SIG-M5 (cell line): ENCODE data around the gene ART1.
"Not testable (repeated sequence)": the region's sequence is repeated elsewhere in the genome, so short reads cannot be mapped to it uniquely, and the experiment has no call there.

Source experiments
- DNase-seq: peaks from one replicate; lab custom pipeline; 2025; lab: John Stamatoyannopoulos, UW

The ART1 gene, protein sequence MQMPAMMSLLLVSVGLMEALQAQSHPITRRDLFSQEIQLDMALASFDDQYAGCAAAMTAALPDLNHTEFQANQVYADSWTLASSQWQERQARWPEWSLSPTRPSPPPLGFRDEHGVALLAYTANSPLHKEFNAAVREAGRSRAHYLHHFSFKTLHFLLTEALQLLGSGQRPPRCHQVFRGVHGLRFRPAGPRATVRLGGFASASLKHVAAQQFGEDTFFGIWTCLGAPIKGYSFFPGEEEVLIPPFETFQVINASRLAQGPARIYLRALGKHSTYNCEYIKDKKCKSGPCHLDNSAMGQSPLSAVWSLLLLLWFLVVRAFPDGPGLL

DNA sequence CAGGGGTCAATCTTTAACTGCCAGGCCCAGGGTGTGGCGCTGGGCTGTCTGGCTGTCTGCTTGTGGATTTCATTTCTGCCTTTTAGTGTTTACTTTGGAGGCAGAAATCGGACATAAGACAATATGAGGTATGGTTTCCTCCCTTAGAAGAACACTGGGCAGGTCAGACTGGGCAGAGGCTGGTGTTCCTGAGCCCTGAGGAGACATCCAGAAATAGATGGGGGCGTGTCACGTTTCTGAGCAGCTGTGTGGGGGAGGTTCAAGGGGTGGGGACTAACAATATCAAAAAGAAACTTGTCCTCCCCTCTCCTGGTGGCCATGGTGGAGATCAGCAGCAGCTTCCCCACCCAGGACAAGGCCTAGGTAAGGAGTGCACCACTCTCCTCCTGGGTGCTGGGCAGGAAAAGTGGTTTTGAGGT lies at the start of gene ART1:
ART1 (plus strand) TSS at position 312 of the 419 bp plus-strand sequence. CDS start 14,086 bp downstream, outside the sequence.
- no peak for DNase-seq

DNA sequence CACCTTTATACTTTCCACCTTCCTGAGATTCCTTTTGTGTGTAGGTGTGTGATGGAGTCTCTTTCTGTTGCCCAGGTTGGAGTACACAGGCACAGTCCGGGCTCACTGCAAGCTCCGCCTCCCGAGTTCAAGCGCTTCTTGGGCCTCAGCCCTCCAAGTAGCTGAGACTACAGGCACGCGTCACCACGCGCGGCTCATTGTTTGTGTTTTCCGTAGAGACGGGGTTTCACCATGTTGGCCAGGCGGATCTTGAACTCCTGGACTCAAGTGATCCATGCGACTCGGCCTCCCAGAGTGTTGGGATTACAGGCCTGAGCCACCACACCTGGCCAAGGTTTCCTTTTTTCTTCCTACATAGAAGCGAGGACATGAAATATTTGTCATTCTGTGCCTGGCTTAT lies 47.2 kb upstream of the ART1 start:
- DNase-seq, result not testable (repeated sequence)

DNA sequence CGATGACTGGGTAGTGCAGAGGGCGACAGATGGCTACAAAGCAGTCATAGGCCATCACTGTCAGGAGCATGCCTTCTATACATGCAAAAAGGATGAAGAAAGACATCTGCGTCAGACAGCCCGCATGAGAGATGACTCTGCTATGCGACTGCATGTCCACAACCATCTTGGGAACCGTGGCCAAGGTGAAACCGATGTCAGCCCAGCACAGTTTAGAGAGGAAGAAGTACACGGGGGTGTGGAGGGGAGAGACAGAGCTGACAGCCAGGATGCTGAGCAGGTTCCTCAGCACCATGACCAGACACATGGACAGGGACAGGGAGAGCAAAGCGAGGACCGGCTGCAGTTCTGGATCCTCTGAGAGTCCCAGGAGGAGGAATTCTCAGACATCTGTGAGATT lies 44.7 kb upstream of the ART1 start:
- DNase-seq, result not testable (repeated sequence)

DNA sequence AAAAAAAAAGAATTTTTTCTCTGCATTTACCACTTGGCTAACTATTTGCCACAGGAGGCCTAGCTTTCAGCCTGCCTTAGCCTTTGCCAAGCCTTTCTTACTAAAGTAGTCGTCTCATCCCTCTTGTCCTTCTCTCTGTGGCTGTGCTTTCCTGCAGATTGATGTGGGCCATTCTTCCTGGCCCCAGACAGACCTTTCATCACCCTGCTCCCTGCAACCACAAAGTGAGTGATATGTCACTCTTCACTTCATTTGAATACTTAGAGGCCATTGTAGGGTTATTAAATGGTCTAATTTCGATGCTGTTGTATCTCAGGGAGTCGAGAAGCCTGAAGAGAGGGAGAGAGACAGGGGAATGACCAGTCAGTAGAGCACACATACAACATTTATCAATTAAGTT lies 40.8 kb upstream of the ART1 start:
- no peak for DNase-seq

DNA sequence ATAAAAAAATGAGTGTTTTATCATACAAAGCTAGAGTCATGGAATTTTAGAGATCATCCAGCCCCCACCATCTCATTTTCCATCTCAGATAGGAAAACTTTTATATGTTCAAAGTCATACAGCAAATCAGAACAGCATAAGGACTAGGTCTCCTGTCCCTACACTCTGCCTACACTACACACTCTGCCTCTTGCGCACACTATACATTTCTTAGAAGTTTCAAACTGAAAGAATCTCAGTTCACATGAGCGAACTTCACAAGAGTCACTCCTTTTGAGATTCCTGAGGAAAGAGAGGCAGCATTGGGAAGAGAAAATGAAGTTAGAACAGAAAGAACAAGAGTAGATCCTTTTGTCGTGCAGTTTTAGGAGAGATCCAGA lies 39.7 kb upstream of the ART1 start:
- no peak for DNase-seq

DNA sequence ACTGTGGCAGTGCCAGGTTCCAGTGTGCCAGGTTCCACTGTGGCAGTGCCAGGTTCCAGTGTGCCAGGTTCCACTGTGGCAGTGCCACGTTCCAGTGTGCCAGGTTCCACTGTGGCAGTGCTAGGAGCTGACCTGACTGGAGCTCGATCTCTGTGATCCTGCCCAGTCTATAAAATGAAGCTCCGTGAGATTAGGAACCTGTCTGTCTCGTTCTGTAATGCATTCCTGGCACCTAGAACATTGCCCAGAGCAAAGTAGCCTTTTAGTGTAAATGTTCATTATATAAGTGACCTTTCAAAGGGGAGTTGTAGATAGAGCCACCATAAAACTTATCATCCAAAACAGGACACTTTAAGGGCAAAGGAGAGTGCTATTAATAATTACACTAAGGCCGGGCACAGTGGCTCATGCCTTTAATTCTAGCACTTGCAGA lies 39.1 kb upstream of the ART1 start:
- no peak for DNase-seq

DNA sequence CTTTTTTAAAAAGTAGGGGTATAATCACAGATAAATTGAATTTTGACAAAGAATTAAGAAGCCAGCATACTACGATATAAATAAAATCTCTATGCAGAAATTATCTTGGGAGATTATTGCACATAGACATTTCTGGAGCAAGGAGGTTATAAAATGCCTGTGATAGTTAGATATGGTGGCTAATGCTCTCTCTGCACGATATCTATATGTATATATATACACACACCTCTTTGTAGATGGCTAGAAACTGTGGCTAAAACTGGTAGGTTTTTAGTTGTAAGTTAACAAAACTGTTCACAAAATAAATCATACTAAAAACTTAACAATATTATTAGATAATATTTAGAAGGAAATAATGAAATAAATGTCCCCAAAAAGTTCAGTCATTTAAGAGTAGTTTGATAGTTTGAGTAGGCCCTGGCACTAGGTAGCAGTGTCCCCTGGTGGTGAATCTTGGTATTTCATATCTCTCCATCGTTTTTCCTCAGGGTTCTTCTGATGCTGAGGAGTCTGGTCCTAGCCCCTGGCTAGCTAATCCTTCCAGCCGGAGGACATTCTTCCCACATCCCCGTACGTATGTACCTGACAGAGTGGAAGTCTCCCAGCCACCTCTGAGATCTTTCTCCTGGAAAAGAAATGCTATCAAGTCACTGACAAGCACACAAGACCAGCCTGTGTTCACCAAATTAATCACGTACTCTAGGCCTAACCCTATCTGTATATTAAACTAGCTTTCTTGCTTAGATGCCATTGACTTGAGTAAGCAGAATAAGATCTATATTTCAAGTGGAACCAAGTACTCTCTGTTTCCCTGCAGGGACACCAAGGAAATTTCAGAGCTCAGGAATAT lies 35.3 kb upstream of the ART1 start:
- no peak for DNase-seq

DNA sequence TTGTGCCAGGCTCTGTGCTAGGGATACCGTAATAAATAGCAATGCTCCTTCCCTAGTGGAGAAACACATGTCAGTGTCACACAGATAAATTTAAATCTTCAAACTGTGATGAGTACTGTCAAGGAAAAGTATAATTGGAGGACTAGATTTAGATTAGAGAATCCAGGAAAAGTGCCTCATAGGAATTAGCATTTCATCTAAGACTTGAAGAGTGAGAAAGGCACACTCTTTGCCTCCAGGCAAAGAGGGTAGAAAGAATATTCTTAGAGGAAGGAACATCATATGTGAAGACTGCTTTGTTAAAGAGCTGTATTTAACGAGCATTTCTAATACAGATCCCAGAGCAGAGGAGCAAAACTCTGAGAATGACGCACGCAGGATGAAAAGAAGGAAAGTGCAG lies 34.1 kb upstream of the ART1 start:
- DNase-seq, result no peak

DNA sequence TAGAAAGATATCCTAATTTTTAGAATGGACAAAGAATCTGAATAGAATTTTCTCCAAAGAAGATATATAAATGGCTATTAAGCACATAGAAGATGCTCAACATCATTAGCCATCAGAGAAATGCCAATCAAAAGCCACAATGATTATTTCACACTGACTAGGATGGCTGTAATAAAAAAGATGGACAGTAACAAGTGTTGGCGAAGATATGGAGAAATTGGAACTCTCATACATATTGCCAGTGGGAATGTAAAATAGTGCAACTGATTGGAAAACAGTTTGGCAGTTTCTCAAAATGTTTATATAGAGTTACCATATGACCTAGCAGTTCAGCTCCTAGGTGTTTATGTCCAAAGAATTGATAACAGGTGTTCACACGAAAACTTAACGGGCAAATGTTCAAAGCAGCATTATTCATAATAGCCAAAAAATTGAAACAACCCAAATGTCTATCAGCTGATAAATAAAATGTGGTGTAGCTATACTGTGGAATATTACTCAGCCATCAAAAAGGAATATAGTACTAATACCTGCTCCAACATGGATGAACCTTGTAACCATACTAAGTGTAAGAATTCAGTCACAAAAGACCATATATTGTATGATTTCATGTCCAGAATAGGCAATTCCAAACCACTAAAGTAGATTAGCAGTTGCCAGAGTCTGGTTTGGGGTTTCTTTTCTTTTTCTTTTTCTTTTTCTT lies 32.8 kb upstream of the ART1 start:
- no peak for DNase-seq

DNA sequence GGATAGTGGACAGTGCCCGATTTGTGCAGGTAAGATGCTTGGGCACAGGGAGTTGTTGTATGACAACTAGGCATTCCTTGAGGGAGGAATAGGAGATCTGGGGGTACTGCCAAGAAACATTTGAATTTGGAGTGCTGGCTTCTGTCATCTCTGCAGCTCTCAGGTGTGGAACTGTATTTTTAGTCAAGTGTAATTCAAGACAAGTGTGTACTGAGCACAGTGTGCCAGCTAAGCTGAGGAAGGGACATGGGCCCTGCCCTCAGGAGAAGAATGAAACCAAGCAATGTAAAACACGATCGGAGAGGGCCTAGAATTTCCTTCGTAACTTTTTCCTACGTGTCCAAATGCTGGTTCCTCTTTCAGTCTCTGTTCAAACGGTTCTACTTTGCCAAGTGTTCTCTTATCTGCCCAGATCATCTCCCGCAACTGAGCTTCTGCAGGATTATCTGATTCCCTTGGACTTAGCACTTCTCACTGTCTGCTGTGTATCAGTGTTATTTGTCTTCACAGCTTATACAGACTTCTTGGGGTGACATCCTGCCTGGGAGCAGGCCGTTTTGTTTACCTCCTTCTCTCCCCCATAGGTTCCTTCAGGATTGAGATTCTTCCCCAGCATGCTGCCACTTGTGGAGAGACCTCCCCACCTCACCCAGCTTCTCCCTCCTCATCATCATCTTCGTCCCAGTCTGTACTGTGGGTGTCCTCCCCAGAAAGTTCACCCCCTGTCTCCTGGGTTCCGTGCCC lies 30.8 kb upstream of the ART1 start:
- peak; percentile 7 for DNase-seq

DNA sequence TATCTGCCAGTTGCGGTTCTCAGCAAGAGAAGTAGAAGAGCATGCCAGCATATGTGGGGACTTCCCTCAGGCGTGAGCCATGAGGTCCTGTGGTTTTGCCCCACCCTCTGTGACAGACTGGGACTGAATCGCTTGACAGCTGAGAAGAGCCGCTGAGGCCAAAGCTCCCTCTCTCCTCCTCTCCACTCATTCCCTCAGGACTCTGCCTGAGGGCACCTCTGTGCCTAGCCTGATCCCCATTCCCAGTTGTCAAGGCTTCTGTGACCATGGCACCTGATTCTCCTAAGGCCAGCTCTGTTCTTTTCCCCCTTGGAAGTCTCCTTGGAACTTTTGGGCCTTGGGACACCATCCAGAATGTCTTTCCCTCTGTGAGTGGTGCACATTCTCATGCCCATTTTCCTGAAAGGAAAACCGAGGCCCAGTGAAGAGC lies 30.2 kb upstream of the ART1 start:
- no peak for DNase-seq

DNA sequence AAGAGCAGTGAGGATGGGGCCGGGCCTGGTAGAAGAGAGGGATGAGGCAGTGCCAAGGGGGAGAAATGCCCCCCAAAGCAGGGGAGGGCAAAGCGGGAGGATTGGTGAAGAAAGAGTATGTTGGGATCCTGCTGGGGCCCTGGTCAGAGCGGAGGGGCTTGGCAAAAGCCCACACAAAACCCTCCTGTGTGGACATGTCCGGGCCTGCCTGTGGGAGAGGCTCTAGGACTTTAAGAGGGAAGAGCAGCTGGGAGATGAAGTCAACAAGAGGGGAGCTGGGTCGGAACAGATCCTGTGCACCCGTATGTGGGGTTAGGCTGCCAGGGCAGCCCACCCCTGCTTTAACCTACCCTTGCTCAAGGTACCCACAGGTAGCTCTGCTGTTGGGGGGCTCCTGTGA lies 28.9 kb upstream of the ART1 start:
- no peak for DNase-seq

DNA sequence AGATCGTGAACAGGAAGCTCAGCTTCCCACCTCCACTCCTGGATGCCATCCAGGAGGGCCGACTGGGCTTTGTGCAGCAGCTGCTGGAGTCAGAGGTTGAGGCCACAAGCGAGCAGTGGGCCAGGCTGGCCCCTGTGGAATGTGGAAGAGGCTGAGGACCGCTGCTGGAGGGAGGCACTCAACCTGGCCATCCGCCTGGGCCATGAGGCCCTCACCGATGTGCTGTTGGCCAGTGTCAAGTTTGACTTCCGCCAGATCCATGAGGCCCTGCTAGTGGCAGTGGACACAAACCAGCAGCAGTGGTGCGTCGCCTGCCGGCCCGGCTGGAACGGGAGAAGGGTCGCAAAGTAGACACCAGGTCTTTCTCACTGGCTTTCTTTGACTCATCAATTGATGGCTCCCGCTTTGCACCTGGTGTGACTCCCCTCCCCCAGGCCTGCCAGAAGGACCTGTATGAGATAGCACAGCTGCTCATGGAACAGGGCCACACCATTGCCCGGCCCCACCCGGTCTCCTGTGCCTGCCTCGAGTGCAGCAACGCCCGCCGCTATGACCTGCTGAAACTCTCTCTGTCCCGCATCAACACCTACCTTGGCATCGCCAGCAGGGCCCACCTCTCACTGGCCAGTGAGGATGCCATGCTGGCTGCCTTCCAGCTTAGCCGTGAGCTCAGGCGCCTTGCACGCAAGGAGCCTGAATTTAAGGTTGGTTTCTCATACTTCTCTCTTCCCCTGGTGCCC lies 28.0 kb upstream of the ART1 start:
- no peak for DNase-seq

DNA sequence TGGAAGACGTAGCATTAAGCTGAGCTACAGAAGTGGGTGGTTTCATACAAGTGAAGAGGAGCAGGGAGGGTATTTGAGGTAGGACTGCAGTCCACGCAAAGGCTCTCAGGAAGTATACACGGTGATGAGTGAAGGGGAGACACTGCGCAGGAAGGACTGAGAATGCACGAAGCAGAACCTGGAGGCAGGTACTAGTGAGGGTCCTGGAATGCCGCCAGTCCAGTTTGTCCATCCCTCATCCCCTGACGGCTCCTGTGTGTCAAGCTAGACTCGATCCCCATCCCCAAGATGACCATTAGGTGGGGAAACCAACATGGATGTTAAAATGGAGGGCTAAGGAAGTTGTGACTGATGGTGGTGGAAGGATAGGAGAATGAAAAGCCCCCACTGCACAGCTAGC lies 26.9 kb upstream of the ART1 start:
- no peak for DNase-seq

DNA sequence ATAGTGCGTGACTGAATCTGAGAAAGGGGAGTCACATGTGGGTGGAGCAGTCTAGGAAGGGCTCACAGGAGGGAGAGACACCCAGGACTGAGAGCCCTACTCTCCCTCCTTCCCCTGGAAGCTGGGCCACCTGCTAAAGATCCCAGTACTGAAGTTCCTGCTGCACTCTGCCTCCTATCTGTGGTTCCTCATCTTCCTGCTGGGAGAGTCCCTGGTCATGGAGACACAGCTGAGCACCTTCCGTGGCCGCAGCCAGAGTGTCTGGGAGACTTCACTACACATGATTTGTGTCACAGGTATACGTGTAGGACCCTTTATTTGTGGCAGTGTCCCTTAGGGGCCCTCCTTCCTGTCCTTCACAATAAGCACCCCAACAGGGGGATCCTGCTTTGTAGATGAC lies 22.4 kb upstream of the ART1 start:
- DNase-seq, result no peak

DNA sequence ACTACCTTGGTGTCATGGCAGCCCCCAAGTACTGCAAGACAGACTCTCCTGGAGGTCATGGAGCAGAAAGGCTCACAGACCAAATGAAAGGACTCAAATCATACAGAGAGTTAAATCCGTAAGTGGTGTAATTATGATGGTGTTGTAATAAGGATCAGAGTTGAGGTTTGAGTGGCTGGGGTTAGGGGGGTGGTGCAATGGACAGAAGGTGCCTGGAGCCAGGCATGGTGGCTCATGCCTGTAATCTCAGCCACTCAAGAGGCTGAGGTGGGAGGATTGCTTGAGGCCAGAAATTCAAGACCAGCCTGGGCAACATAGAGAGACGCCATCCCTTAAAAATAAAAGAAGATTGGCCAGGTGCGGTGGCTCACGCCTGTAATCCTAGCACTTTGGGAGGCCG lies 21.8 kb upstream of the ART1 start:
- no peak for DNase-seq

DNA sequence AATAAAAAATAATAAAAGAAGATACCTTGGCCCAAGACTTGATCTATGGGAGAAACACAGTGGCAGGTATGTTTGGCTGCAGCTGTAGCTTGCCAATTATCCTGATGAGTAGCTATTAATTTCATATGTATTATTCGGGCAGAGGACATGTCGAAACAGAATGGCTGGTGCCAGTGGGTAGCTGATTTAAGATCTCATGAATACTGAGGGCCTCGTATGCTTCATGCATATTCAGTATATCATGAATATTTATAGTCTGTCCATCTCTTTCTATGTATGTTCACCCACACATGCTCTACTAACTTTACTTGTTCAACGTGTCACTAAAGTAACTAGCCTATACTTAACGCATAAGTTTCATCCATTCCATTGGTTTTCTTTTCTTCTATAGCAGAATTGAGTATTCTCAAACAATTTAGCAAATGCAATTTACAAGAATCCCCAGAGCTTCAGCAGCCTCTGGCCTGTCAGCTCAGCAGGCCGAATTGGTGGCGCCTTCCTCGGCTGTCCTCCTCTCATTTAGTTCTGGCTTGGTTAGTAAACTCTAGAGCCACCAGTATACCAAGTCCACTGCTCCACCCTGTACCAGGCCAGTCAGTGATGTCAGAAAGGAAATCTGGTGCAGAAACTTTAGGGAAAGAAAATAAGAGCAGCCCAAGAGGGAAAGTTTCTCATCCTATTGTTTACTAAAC lies 21.0 kb upstream of the ART1 start:
- no peak for DNase-seq

DNA sequence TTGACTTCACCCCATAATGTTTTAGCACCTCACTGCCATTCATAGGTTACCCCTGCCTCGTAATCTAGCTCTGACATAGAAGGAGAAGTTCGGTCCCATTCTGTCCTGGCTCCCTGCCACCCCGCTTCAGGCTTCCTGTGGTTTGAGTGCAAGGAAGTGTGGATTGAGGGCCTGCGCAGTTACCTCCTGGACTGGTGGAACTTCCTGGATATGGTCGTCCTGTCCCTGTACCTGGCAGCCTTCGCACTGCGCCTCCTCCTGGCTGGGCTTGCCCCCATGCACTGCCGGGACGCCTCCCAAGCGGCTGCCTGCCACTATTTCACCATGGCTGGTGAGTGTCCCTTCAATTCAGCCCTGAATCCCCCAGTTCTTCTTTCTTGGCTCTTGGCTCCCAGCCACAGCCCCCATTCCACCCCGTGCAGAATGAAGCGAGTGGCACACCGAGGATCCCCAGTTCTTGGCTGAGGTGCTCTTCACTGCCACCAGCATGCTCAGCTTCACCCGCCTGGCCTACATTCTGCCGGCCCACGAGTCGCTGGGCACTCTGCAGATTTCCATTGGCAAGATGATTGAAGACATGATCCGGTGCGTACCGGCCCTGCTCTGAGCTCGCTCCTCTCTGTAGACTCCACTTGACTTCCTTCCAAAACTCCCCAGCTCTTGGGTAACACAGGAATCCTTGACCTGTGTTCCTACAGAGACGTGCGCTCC lies 18.5 kb upstream of the ART1 start:
- DNase-seq, result no peak

DNA sequence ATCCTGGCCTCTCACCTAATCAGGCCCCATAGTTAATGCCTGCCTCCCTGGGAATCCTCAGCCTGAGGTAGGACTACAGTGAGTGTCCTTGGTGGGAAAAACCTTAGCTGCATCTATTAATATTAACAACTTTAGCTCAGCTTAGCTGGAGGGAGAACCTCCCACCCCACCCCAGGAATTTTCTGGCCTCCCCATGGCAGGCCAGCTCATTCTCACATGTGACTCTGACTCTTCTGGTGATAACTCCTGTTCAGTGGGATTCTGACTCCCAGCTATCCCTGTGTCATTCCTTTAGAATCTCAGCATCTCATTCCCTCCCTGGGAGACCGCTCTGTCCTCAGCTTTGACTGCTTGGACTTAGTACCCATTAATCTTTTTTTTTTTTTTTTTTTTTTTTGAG lies 17.6 kb upstream of the ART1 start:
- no peak for DNase-seq

DNA sequence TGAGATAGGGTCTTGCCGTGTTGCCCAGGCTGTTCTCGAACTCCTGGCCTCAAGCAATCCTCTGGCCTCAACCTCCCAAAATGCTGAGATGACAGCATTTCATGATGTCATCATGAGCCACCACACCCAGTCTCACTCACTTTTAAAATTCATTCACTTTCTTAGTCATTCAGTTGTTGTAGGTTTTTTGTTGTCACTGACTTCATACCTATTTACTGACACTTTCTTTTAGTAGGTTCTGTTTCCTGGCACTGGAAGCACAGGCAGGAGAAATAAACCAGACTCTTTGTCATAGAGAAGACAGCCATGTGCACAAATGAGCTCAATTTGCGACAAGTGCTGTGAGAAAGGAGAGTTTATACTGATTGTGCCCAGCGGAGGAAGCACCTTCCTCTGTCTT lies 13.6 kb upstream of the ART1 start:
- DNase-seq, result no peak
